ENCODE data around the gene AGL.
"Not testable (repeated sequence)": the region's sequence is repeated elsewhere in the genome, so short reads cannot be mapped to it uniquely, and the experiment has no call there.

AGL gene

GRCh38 chr1:99851850-99852454, 1.8 kb downstream of the AGL start:
- no peak for DNase-seq (ENCODE audit: low read depth, low spot score)

GRCh38 chr1:99852648-99853047, 2.5 kb downstream of the AGL start:
- DNase-seq (ENCODE audit: low read depth, low spot score): no peak

GRCh38 chr1:99855914-99856450, 5.8 kb downstream of the AGL start:
- DNase-seq (ENCODE audit: low read depth, low spot score): no peak

GRCh38 chr1:99857041-99857440, 6.9 kb downstream of the AGL start:
- DNase-seq (ENCODE audit: low read depth, low spot score): not testable (repeated sequence)

- DNase-seq (ENCODE audit: low read depth, low spot score): no peak
These were observed 8.1 kb downstream of the AGL start for GRCh38 chr1:99858286-99858685.

GRCh38 chr1:99858881-99859280, 8.7 kb downstream of the AGL start:
- no peak for DNase-seq (ENCODE audit: low read depth, low spot score)

GRCh38 chr1:99860703-99861102, 10.5 kb downstream of the AGL start:
- DNase-seq (ENCODE audit: low read depth, low spot score): no peak

- no peak for DNase-seq (ENCODE audit: low read depth, low spot score)
These were observed 17.5 kb downstream of the AGL start for GRCh38 chr1:99867682-99868081.

GRCh38 chr1:99869304-99869703, 19.1 kb downstream of the AGL start:
- no peak for DNase-seq (ENCODE audit: low read depth, low spot score)

GRCh38 chr1:99869723-99870122, 19.6 kb downstream of the AGL start:
- DNase-seq (ENCODE audit: low read depth, low spot score): no peak

- no peak for DNase-seq (ENCODE audit: low read depth, low spot score)
These were observed 21.9 kb downstream of the AGL start for GRCh38 chr1:99872063-99872462.

GRCh38 chr1:99877568-99877967, 27.4 kb downstream of the AGL start:
- DNase-seq (ENCODE audit: low read depth, low spot score): no peak

GRCh38 chr1:99886179-99886578, 36.0 kb downstream of the AGL start:
- no peak for DNase-seq (ENCODE audit: low read depth, low spot score)

GRCh38 chr1:99886841-99887240, 36.7 kb downstream of the AGL start:
- DNase-seq (ENCODE audit: low read depth, low spot score): no peak

- no peak for DNase-seq (ENCODE audit: low read depth, low spot score)
These were observed 37.7 kb downstream of the AGL start for GRCh38 chr1:99887890-99888289.

GRCh38 chr1:99891997-99892396, 41.8 kb downstream of the AGL start:
- DNase-seq (ENCODE audit: low read depth, low spot score): no peak

- DNase-seq (ENCODE audit: low read depth, low spot score): not testable (repeated sequence)
These were observed 53.1 kb downstream of the AGL start for GRCh38 chr1:99903278-99903677.

- no peak for DNase-seq (ENCODE audit: low read depth, low spot score)
These were observed 56.4 kb downstream of the AGL start for GRCh38 chr1:99906535-99906934.

- no peak for DNase-seq (ENCODE audit: low read depth, low spot score)
These were observed 67.1 kb downstream of the AGL start for GRCh38 chr1:99917214-99917613.

- DNase-seq (ENCODE audit: low read depth, low spot score): no peak
These were observed 69.1 kb downstream of the AGL start for GRCh38 chr1:99919220-99919619.

- no peak for DNase-seq (ENCODE audit: low read depth, low spot score)
These were observed 84.6 kb downstream of the AGL start for GRCh38 chr1:99934801-99935200.

GRCh38 chr1:99935534-99935933, 85.4 kb downstream of the AGL start:
- no peak for DNase-seq (ENCODE audit: low read depth, low spot score)

- DNase-seq (ENCODE audit: low read depth, low spot score): no peak
These were observed 85.9 kb downstream of the AGL start for GRCh38 chr1:99936071-99936470.

GRCh38 chr1:99942723-99943122, 92.6 kb downstream of the AGL start:
- no peak for DNase-seq (ENCODE audit: low read depth, low spot score)
